ENCODE measurements around the gene RCN2.
"Not testable (repeated sequence)": the region's sequence is repeated elsewhere in the genome, so short reads cannot be mapped to it uniquely, and the experiment has no call there.

RCN2 gene

GRCh38 chr15:76935620-76936019, 4.1 kb downstream of the RCN2 start:
- no peak for DNase-seq

GRCh38 chr15:76936671-76937070, 5.1 kb downstream of the RCN2 start:
- no peak for DNase-seq

- no peak for DNase-seq
Observed at GRCh38 chr15:76938752-76939151, 7.2 kb downstream of the RCN2 start.

- no peak for DNase-seq
Observed at GRCh38 chr15:76939715-76940114, 8.2 kb downstream of the RCN2 start.

- DNase-seq, result no peak
Observed at GRCh38 chr15:76941636-76942035, 10.1 kb downstream of the RCN2 start.

- DNase-seq, result no peak
Observed at GRCh38 chr15:76942331-76942730, 10.8 kb downstream of the RCN2 start.

- DNase-seq, result no peak
Observed at GRCh38 chr15:76945494-76946093, 14.0 kb downstream of the RCN2 start.

GRCh38 chr15:76947454-76947853, 15.9 kb downstream of the RCN2 start:
- no peak for DNase-seq

- DNase-seq, result no peak
Observed at GRCh38 chr15:76951220-76951619, 19.7 kb downstream of the RCN2 start.

- DNase-seq, result no peak
Observed at GRCh38 chr15:76953913-76954312, 22.4 kb downstream of the RCN2 start.

- peak; percentile 7 for DNase-seq
Observed at GRCh38 chr15:76954744-76955143, 23.2 kb downstream of the RCN2 start.

- no peak for DNase-seq
Observed at GRCh38 chr15:76961268-76962011, 29.9 kb downstream of the RCN2 start.

GRCh38 chr15:76962337-76963013, 30.9 kb downstream of the RCN2 start:
- DNase-seq, result no peak

GRCh38 chr15:76963596-76963995, 32.0 kb downstream of the RCN2 start:
- DNase-seq, result no peak

- no peak for DNase-seq
Observed at GRCh38 chr15:76964157-76964556, 32.6 kb downstream of the RCN2 start.

GRCh38 chr15:76966051-76966450, 34.5 kb downstream of the RCN2 start:
- DNase-seq, result not testable (repeated sequence)

GRCh38 chr15:76967067-76967466, 35.5 kb downstream of the RCN2 start:
- DNase-seq, result no peak

GRCh38 chr15:76968306-76968705, 36.8 kb downstream of the RCN2 start:
- no peak for DNase-seq

- DNase-seq, result no peak
Observed at GRCh38 chr15:76972389-76973361, 41.1 kb downstream of the RCN2 start.

GRCh38 chr15:76973362-76973743, 41.8 kb downstream of the RCN2 start:
- DNase-seq, result no peak

GRCh38 chr15:76973906-76974305, 42.4 kb downstream of the RCN2 start:
- no peak for DNase-seq

GRCh38 chr15:76974456-76975036, 43.0 kb downstream of the RCN2 start:
- DNase-seq, result no peak

- DNase-seq, result no peak
Observed at GRCh38 chr15:76976141-76976540, 44.6 kb downstream of the RCN2 start.

Measured in NCI-H774 (cell line).